KMS-11 (cell line): ENCODE measurements around the gene CROCC2.

Experiments used
- H2AFZ ChIP-seq: fragments of 200-600 bp; sonication (generic); 2 replicates; pipeline ENCODE4 v1.6.1; 2016; ENCODE audit warnings: antibody characterized with exemption, mixed run types, low read depth
- H3K27ac ChIP-seq: fragments of 200-600 bp; sonication (generic); 2 replicates; pipeline ENCODE4 v1.6.1; 2016; ENCODE audit warnings: mild to moderate bottlenecking, mixed run types
- H3K27me3 ChIP-seq: fragments of 200-600 bp; sonication (generic); 2 replicates; pipeline ENCODE4 v1.6.1; 2017; ENCODE audit warnings: mild to moderate bottlenecking, low read depth, mixed run types, moderate library complexity; ENCODE audit not compliant: insufficient read depth
- H3K36me3 ChIP-seq: fragments of 200-600 bp; sonication (generic); 2 replicates; pipeline ENCODE4 v1.6.1; 2017; ENCODE audit warnings: mild to moderate bottlenecking, mixed run types; ENCODE audit not compliant: insufficient read depth
- H3K4me1 ChIP-seq: fragments of 200-600 bp; sonication (generic); 2 replicates; pipeline ENCODE4 v1.6.1; 2016; ENCODE audit warnings: mild to moderate bottlenecking, low read depth, mixed run types; ENCODE audit not compliant: poor library complexity, severe bottlenecking
- H3K4me2 ChIP-seq: fragments of 200-600 bp; sonication (generic); 2 replicates; pipeline ENCODE4 v1.7.0; 2016; ENCODE audit warnings: mild to moderate bottlenecking, mixed run types
- H3K4me3 ChIP-seq: fragments of 200-600 bp; sonication (generic); IDR thresholded peaks from 2 replicates; pipeline ENCODE4 v1.6.1; 2017; ENCODE audit warnings: low read depth, low read length, mixed read lengths; ENCODE audit not compliant: insufficient read depth
- H3K79me2 ChIP-seq: fragments of 200-600 bp; sonication (generic); 2 replicates; pipeline ENCODE4 v1.6.1; 2016; ENCODE audit warnings: low read depth, mixed run types; ENCODE audit not compliant: insufficient read depth
- H3K9ac ChIP-seq: fragments of 200-600 bp; sonication (generic); 2 replicates; pipeline ENCODE4 v1.6.1; 2016; ENCODE audit warnings: mild to moderate bottlenecking, mixed run types
- H4K20me1 ChIP-seq: fragments of 200-600 bp; sonication (generic); 2 replicates; pipeline ENCODE4 v1.6.1; 2016; ENCODE audit warnings: mild to moderate bottlenecking, mixed run types; ENCODE audit not compliant: insufficient read depth
- CTCF ChIP-seq: fragments of 200-600 bp; sonication (generic); conservative IDR thresholded peaks from 2 replicates; pipeline ENCODE4 v1.6.1; 2017; ENCODE audit warnings: low read depth, mild to moderate bottlenecking, antibody characterized with exemption, low read length, moderate library complexity, mixed read lengths

CROCC2 gene

DNA sequence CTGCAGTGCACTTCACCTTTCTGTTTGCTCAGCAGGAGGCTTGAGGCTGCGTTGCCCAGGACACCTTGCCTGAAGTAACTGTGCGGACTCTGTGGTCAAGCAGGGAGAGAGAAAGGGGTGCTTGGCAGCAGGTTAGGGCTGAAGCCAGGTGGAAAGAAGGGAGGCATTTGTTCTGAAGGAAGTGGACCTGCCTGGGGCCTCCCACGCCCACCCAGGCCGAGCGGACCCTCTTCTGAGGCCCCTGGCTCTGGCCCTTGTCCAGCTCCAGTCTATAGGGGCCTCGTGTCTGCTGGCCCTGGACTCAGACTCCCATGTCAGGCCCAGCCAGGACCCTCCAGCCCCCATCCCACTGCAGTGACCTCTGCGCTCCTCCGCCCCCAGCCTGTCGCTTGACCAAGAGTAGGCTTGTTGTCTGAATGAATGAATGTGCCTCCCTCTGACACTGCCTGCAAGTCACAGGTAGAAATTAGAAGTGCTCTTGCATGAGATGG, 94.7 kb downstream of the CROCC2 start:
- H2AFZ ChIP-seq: no peak overlapping the region
- no peaks in the 10 kb centered on the region for H4K20me1 ChIP-seq
- H3K9ac ChIP-seq: no peak overlapping the region
- H3K4me3 ChIP-seq: no peak overlapping the region
- TF ChIP-seq CTCF: no peak
- peaks cover 4% of the 10 kb centered on the region; the same call in 1 of the 2 replicates for H3K27me3 ChIP-seq
- no peaks in the 10 kb centered on the region for H3K36me3 ChIP-seq
- H3K27ac ChIP-seq: no peak overlapping the region
- H3K4me2 ChIP-seq: no peak overlapping the region
- no peaks in the 10 kb centered on the region for H3K79me2 ChIP-seq
- H3K4me1 ChIP-seq: no peaks in the 10 kb centered on the region

- H3K27ac ChIP-seq: no peak overlapping the region
- no peak overlapping the region for H2AFZ ChIP-seq
- H4K20me1 ChIP-seq: no peaks in the 10 kb centered on the region
- H3K36me3 ChIP-seq: no peaks in the 10 kb centered on the region
- H3K27me3 ChIP-seq: peaks cover 5% of the 10 kb centered on the region; the same call in 1 of the 2 replicates
- no peak overlapping the region for H3K9ac ChIP-seq
- no peaks in the 10 kb centered on the region for H3K4me1 ChIP-seq
- no peak overlapping the region for H3K4me3 ChIP-seq
- no peak overlapping the region for H3K4me2 ChIP-seq
- H3K79me2 ChIP-seq: no peaks in the 10 kb centered on the region
- TF ChIP-seq CTCF: no peak
These were observed 95.5 kb downstream of the CROCC2 start for GRCh38 chr2:241001413-241002274.

- no peak overlapping the region for H2AFZ ChIP-seq
- no peak overlapping the region for H3K27ac ChIP-seq
- H3K9ac ChIP-seq: no peak overlapping the region
- H3K4me3 ChIP-seq: no peak overlapping the region
- no peaks in the 10 kb centered on the region for H3K79me2 ChIP-seq
- no peak for TF ChIP-seq CTCF
- no peaks in the 10 kb centered on the region for H3K36me3 ChIP-seq
- no peak overlapping the region for H3K4me2 ChIP-seq
- H3K27me3 ChIP-seq: peaks cover 5% of the 10 kb centered on the region; the same call in 1 of the 2 replicates
- H3K4me1 ChIP-seq: no peaks in the 10 kb centered on the region
- H4K20me1 ChIP-seq: no peaks in the 10 kb centered on the region
These were observed 96.3 kb downstream of the CROCC2 start for GRCh38 chr2:241002275-241003046.

- no peaks in the 10 kb centered on the region for H4K20me1 ChIP-seq
- H3K36me3 ChIP-seq: no peaks in the 10 kb centered on the region
- H3K27me3 ChIP-seq: peaks cover 5% of the 10 kb centered on the region; the same call in 1 of the 2 replicates
- no peak overlapping the region for H3K4me3 ChIP-seq
- no peak for TF ChIP-seq CTCF
- H3K27ac ChIP-seq: no peak overlapping the region
- H3K79me2 ChIP-seq: no peaks in the 10 kb centered on the region
- no peaks in the 10 kb centered on the region for H3K4me1 ChIP-seq
- no peak overlapping the region for H3K9ac ChIP-seq
- H3K4me2 ChIP-seq: no peak overlapping the region
- H2AFZ ChIP-seq: no peak overlapping the region
These were observed 96.9 kb downstream of the CROCC2 start for GRCh38 chr2:241003047-241003360.
